GM18858 (cell line): Measurements from ENCODE around the gene MAPK8IP1.

Source experiments
- ATAC-seq: cut with Tn5 transposase; IDR thresholded peaks from one replicate; pipeline ENCODE4 v1.9.1; 2021; ENCODE audit not compliant: unreplicated experiment

Gene MAPK8IP1

GRCh38 chr11:45907911-45908370 lies 22.5 kb downstream of the MAPK8IP1 start:
- ATAC-seq: no peak

GRCh38 chr11:45909594-45910475 lies 24.4 kb downstream of the MAPK8IP1 start:
- no peak for ATAC-seq

- ATAC-seq: no peak
Observed at GRCh38 chr11:45910623-45911022, 25.2 kb downstream of the MAPK8IP1 start.

GRCh38 chr11:45913514-45913913 lies 28.1 kb downstream of the MAPK8IP1 start:
- ATAC-seq: no peak

- ATAC-seq: no peak
Observed at GRCh38 chr11:45913942-45914635, 28.6 kb downstream of the MAPK8IP1 start.

- no peak for ATAC-seq
Observed at GRCh38 chr11:45915446-45915845, 30.0 kb downstream of the MAPK8IP1 start.

GRCh38 chr11:45917286-45917622 lies 31.8 kb downstream of the MAPK8IP1 start:
- ATAC-seq: no peak

- peak; percentile 90 for ATAC-seq
Observed at GRCh38 chr11:45917623-45918330, 32.3 kb downstream of the MAPK8IP1 start, which contains the start of gene PEX16. TSS of gene PEX16 (minus strand) at chr11:45917877. CDS start at chr11:45917811, 66 bp downstream.

GRCh38 chr11:45918331-45918941 lies 33.0 kb downstream of the MAPK8IP1 start:
- peak; percentile 22 for ATAC-seq

GRCh38 chr11:45918962-45919675 lies 33.7 kb downstream of the MAPK8IP1 start:
- no peak for ATAC-seq

- ATAC-seq: no peak
Observed at GRCh38 chr11:45919806-45920530, 34.5 kb downstream of the MAPK8IP1 start.

GRCh38 chr11:45920531-45921477 lies 35.4 kb downstream of the MAPK8IP1 start:
- no peak for ATAC-seq

- ATAC-seq: no peak
Observed at GRCh38 chr11:45921561-45922424, 36.3 kb downstream of the MAPK8IP1 start.

- ATAC-seq: no peak
Observed at GRCh38 chr11:45922425-45923082, 37.1 kb downstream of the MAPK8IP1 start, which contains the start of gene LARGE2. TSS of gene LARGE2 (plus strand) at chr11:45922656. CDS start at chr11:45922883, 227 bp downstream.

GRCh38 chr11:45924036-45924915 lies 38.8 kb downstream of the MAPK8IP1 start:
- no peak for ATAC-seq

GRCh38 chr11:45924927-45925326 lies 39.5 kb downstream of the MAPK8IP1 start:
- no peak for ATAC-seq
